Suprapubic skin (tissue), 4 donors: Measurements from ENCODE around the gene SRCAP. TPM values are rescaled to one million over a fixed set of nuclear protein-coding genes. Genes with fewer than 3 reads are reported as not detected.
A peak's percentile ranks its signal among the peaks of the same experiment; 100 is the strongest.

Experiments
- DNase-seq, 2 donors: peaks; one replicate each; pipeline ENCODE4 v3.0.0-alpha.2; 2019; ENCODE audit warnings: low spot score in 2 of 2
- H3K27ac ChIP-seq: fragments of 200-600 bp; sonication (generic); one replicate; pipeline ENCODE4 v1.5.1; 2019
- H3K27me3 ChIP-seq: fragments of 200-600 bp; sonication (generic); one replicate; pipeline ENCODE4 v1.5.1; 2019
- H3K36me3 ChIP-seq: fragments of 200-600 bp; sonication (generic); one replicate; pipeline ENCODE4 v1.5.1; 2019
- H3K4me1 ChIP-seq: fragments of 200-600 bp; sonication (generic); one replicate; pipeline ENCODE4 v1.5.1; 2019
- H3K4me3 ChIP-seq: fragments of 200-600 bp; sonication (generic); one replicate; pipeline ENCODE4 v1.5.1; 2019; ENCODE audit warnings: mild to moderate bottlenecking
- H3K9me3 ChIP-seq: fragments of 200-600 bp; sonication (generic); one replicate; pipeline ENCODE4 v1.5.1; 2019
- CTCF ChIP-seq, 2 donors: fragments of 200-600 bp in 1 of 2; fragments of 450-650 bp in 1 of 2; sonication (generic) in 1 of 2; IDR thresholded peaks; one replicate each; pipeline ENCODE4 v1.5.1; 2016 to 2019; ENCODE audit warnings: antibody characterized with exemption in 2 of 2, mild to moderate bottlenecking in 1 of 2, moderate library complexity in 1 of 2
- EP300 ChIP-seq: sonication (generic); formaldehyde crosslinking; IDR thresholded peaks from one replicate; pipeline ENCODE4 v1.6.1; 2017; ENCODE audit warnings: antibody characterized with exemption
- POLR2A ChIP-seq, 2 donors: fragments of 450-650 bp; IDR thresholded peaks; one replicate each; pipeline ENCODE4 v1.6.1; 2017; ENCODE audit warnings: antibody characterized with exemption in 2 of 2, mild to moderate bottlenecking in 2 of 2, moderate library complexity in 2 of 2
- POLR2AphosphoS5 ChIP-seq, 3 donors: sonication (generic); formaldehyde crosslinking; IDR thresholded peaks; one replicate each; pipeline ENCODE4 v1.6.1; 2017; ENCODE audit warnings: antibody characterized with exemption in 3 of 3
- WGBS: methylation state at CpG from one replicate; pipeline ENCODE4 v1.1.5; 2018; 5-methylcytosine and 5-hydroxymethylcytosine counted together
- total RNA-seq, 4 donors: library from RNA; depleted of rRNA; stranded (reverse); fragments of >200 nt; gene quantifications; one replicate each; pipeline ENCODE4 v1.1.0, GENCODE V29; 2016

The SRCAP gene
- total RNA-seq, 4 donors from 2014 or later, result 42.9 to 50.0 (median 44.6) TPM

- WGBS, result 29% methylated on average over 21 of the region's 21 CpGs
These were observed 38.3 kb upstream of the SRCAP start for GRCh38 chr16:30660424-30661261.

GRCh38 chr16:30662449-30662848 lies 36.5 kb upstream of the SRCAP start:
- H3K4me1 ChIP-seq, result peaks cover 54% of the 10 kb centered on the region
- DNase-seq, result no peak
- H3K27ac ChIP-seq, result no peak overlapping the region
- H3K4me3 ChIP-seq, result no peak overlapping the region
- no peaks in the 10 kb centered on the region for H3K27me3 ChIP-seq
- 83% methylated on average over 8 of the region's 17 CpGs for WGBS
- no peaks in the 10 kb centered on the region for H3K9me3 ChIP-seq
- H3K36me3 ChIP-seq, result peaks cover 63% of the 10 kb centered on the region
- TF ChIP-seq EP300, result no peak

More at GRCh38 chr16:30660424-30661261, 38.3 kb upstream of the SRCAP start:
- Histone ChIP-seq H3K27ac (peak overlapping the region; percentile 97), H3K4me3 (peak overlapping the region; percentile 65), H3K9me3 (no peaks in the 10 kb centered on the region), H3K4me1 (peaks cover 63% of the 10 kb centered on the region), H3K36me3 (peaks cover 53% of the 10 kb centered on the region), H3K27me3 (no peaks in the 10 kb centered on the region)
- TF ChIP-seq EP300 (no peak), CTCF (IDR thresholded peaks at IDR 0.05) (no peak), POLR2AphosphoS5 (IDR thresholded peaks at IDR 0.05) (no peak), POLR2A (IDR thresholded peaks at IDR 0.05) (no peak)
- no peak for DNase-seq

GRCh38 chr16:30663038-30663437 lies 35.9 kb upstream of the SRCAP start:
- H3K4me1 ChIP-seq, result peaks cover 51% of the 10 kb centered on the region
- no peak overlapping the region for H3K4me3 ChIP-seq
- TF ChIP-seq POLR2A (IDR thresholded peaks at IDR 0.05) (no peak), CTCF (IDR thresholded peaks at IDR 0.05) (no peak), EP300 (no peak), POLR2AphosphoS5 (IDR thresholded peaks at IDR 0.05) (no peak)

GRCh38 chr16:30663820-30664219 lies 35.2 kb upstream of the SRCAP start:
- Histone ChIP-seq H3K4me3 (no peak overlapping the region), H3K9me3 (no peaks in the 10 kb centered on the region), H3K27ac (no peak overlapping the region), H3K27me3 (no peaks in the 10 kb centered on the region), H3K36me3 (peaks cover 77% of the 10 kb centered on the region), H3K4me1 (peaks cover 51% of the 10 kb centered on the region)
- no peak for DNase-seq
- 77% methylated on average over 9 of the region's 9 CpGs for WGBS
- TF ChIP-seq EP300, result no peak
- no peak for TF ChIP-seq CTCF (IDR thresholded peaks at IDR 0.05)
- no peak for TF ChIP-seq POLR2A (IDR thresholded peaks at IDR 0.05)
- TF ChIP-seq POLR2AphosphoS5 (IDR thresholded peaks at IDR 0.05), result no peak

More at GRCh38 chr16:30663038-30663437, 35.9 kb upstream of the SRCAP start:
- Histone ChIP-seq H3K36me3 (peaks cover 69% of the 10 kb centered on the region), H3K9me3 (no peaks in the 10 kb centered on the region), H3K27ac (no peak overlapping the region), H3K27me3 (no peaks in the 10 kb centered on the region)
- DNase-seq, result no peak
- WGBS, result 77% methylated on average over 8 of the region's 8 CpGs

- Histone ChIP-seq H3K4me1 (peaks cover 51% of the 10 kb centered on the region), H3K4me3 (no peak overlapping the region), H3K9me3 (no peaks in the 10 kb centered on the region), H3K27ac (no peak overlapping the region), H3K27me3 (no peaks in the 10 kb centered on the region), H3K36me3 (peaks cover 85% of the 10 kb centered on the region)
- WGBS, result 93% methylated on average over 11 of the region's 15 CpGs
- no peak for DNase-seq
- TF ChIP-seq POLR2A (IDR thresholded peaks at IDR 0.05) (no peak), EP300 (no peak), POLR2AphosphoS5 (IDR thresholded peaks at IDR 0.05) (no peak), CTCF (IDR thresholded peaks at IDR 0.05) (no peak)
These were observed 34.3 kb upstream of the SRCAP start for GRCh38 chr16:30664616-30665109.
